DND-41 (cell line): ENCODE measurements around the gene NDE1.

Source experiments
- ATAC-seq: fragments of 200-7000 bp; cut with Tn5 transposase; 3 replicates; pipeline ENCODE4 v1.9.1; 2021; ENCODE audit warnings: low read depth; ENCODE audit not compliant: insufficient read depth
- DNase-seq: peaks from one replicate; pipeline ENCODE4 v3.0.0-alpha.2; 2020
- H2AFZ ChIP-seq: 2 replicates; pipeline ENCODE4 v1.6.0; 2012; ENCODE audit warnings: low read depth, low read length
- H3K27ac ChIP-seq: 2 replicates; pipeline ENCODE4 v1.5.1; 2012; ENCODE audit warnings: low read length, inconsistent platforms
- H3K27me3 ChIP-seq: fragments of 200-600 bp; sonication (generic); 2 replicates; pipeline ENCODE4 v1.6.0; 2012; ENCODE audit warnings: low read length, mild to moderate bottlenecking, inconsistent platforms; ENCODE audit not compliant: insufficient read depth, poor library complexity
- H3K36me3 ChIP-seq: 2 replicates; pipeline ENCODE4 v1.5.1; 2012; ENCODE audit warnings: low read length, inconsistent platforms; ENCODE audit not compliant: insufficient read depth
- H3K4me1 ChIP-seq: 2 replicates; pipeline ENCODE4 v1.5.1; 2012; ENCODE audit warnings: mild to moderate bottlenecking, low read length; ENCODE audit not compliant: insufficient read depth
- H3K4me2 ChIP-seq: 2 replicates; pipeline ENCODE4 v1.6.0; 2012; ENCODE audit warnings: mild to moderate bottlenecking, moderate library complexity, low read length, inconsistent platforms; ENCODE audit not compliant: insufficient read depth
- H3K4me3 ChIP-seq, 2 experiments: fragments of 200-600 bp in 1 of 2; shearing (Covaris generic) in 1 of 2; 2 replicates each; pipeline ENCODE4 v1.5.1; 2012 to 2016; ENCODE audit warnings: inconsistent platforms in 2 of 2, low read length in 2 of 2, mild to moderate bottlenecking in 2 of 2, low read depth in 1 of 2, moderate library complexity in 1 of 2
- H3K79me2 ChIP-seq: 2 replicates; pipeline ENCODE4 v1.6.0; 2012; ENCODE audit warnings: low read length, inconsistent platforms; ENCODE audit not compliant: insufficient read depth
- H3K9ac ChIP-seq: 2 replicates; pipeline ENCODE4 v1.6.0; 2012; ENCODE audit warnings: low read depth, mild to moderate bottlenecking, inconsistent platforms, low read length, moderate library complexity
- H3K9me3 ChIP-seq: 2 replicates; pipeline ENCODE4 v1.5.1; 2012; ENCODE audit warnings: low read length, moderate library complexity, mild to moderate bottlenecking, inconsistent platforms; ENCODE audit not compliant: insufficient read depth, severe bottlenecking
- H4K20me1 ChIP-seq: 2 replicates; pipeline ENCODE4 v1.6.0; 2012; ENCODE audit warnings: low read length; ENCODE audit not compliant: insufficient read depth
- CTCF ChIP-seq: IDR thresholded peaks from 2 replicates; pipeline ENCODE4 v1.5.1; 2012; ENCODE audit warnings: borderline replicate concordance, low read length, moderate library complexity, mild to moderate bottlenecking; ENCODE audit not compliant: poor library complexity, severe bottlenecking; ENCODE audit errors: extremely low read depth
- EZH2 ChIP-seq: IDR thresholded peaks from 3 replicates; pipeline ENCODE4 v1.6.1; 2012; ENCODE audit warnings: borderline replicate concordance, low read depth, mild to moderate bottlenecking, moderate library complexity, low read length, inconsistent platforms; ENCODE audit not compliant: severe bottlenecking

NDE1 gene

GRCh38 chr16:15757630-15758251 is 107.7 kb downstream of the NDE1 start:
- ATAC-seq (peak; percentile 71), DNase-seq (peak; percentile 55)
- H3K36me3 ChIP-seq: no peaks in the 10 kb centered on the region
- no peak overlapping the region for H3K9ac ChIP-seq
- H3K27ac ChIP-seq: no peak overlapping the region
- no peaks in the 10 kb centered on the region for H3K79me2 ChIP-seq
- no peaks in the 10 kb centered on the region for H4K20me1 ChIP-seq
- H3K4me1 ChIP-seq: no peaks in the 10 kb centered on the region
- H3K9me3 ChIP-seq: no peaks in the 10 kb centered on the region
- no peak overlapping the region for H3K4me2 ChIP-seq
- peak; percentile 10 for TF ChIP-seq CTCF
- TF ChIP-seq EZH2: no peak
- H2AFZ ChIP-seq: no peak overlapping the region
- H3K4me3 ChIP-seq: no peak overlapping the region
- H3K27me3 ChIP-seq: no peaks in the 10 kb centered on the region

GRCh38 chr16:15759070-15759469 is 109.0 kb downstream of the NDE1 start:
- Histone ChIP-seq H3K27ac (no peak overlapping the region), H3K9ac (no peak overlapping the region), H3K9me3 (no peaks in the 10 kb centered on the region), H4K20me1 (no peaks in the 10 kb centered on the region), H3K4me2 (no peak overlapping the region), H3K4me3 (no peak overlapping the region), H3K4me1 (no peaks in the 10 kb centered on the region), H2AFZ (no peak overlapping the region), H3K79me2 (no peaks in the 10 kb centered on the region), H3K36me3 (no peaks in the 10 kb centered on the region), H3K27me3 (peaks cover 3% of the 10 kb centered on the region)
- DNase-seq (no peak), ATAC-seq (no peak)
- TF ChIP-seq CTCF (no peak), EZH2 (no peak)

GRCh38 chr16:15760129-15760528 is 110.1 kb downstream of the NDE1 start:
- Histone ChIP-seq H3K36me3 (no peaks in the 10 kb centered on the region), H3K9me3 (no peaks in the 10 kb centered on the region), H4K20me1 (no peaks in the 10 kb centered on the region), H3K4me1 (no peaks in the 10 kb centered on the region), H3K4me3 (no peak overlapping the region), H3K79me2 (no peaks in the 10 kb centered on the region), H3K27ac (no peak overlapping the region), H3K4me2 (no peak overlapping the region), H2AFZ (no peak overlapping the region), H3K9ac (no peak overlapping the region), H3K27me3 (peaks cover 3% of the 10 kb centered on the region)
- ATAC-seq: no peak
- TF ChIP-seq EZH2: no peak
- no peak for DNase-seq

- no peak for TF ChIP-seq EZH2
- TF ChIP-seq CTCF: no peak
- Histone ChIP-seq H3K36me3 (no peaks in the 10 kb centered on the region), H3K4me1 (no peaks in the 10 kb centered on the region), H3K79me2 (no peaks in the 10 kb centered on the region), H2AFZ (no peak overlapping the region), H3K27ac (no peak overlapping the region), H3K9ac (no peak overlapping the region), H3K27me3 (peaks cover 3% of the 10 kb centered on the region), H3K4me2 (no peak overlapping the region), H3K4me3 (no peak overlapping the region), H3K9me3 (peaks cover 2% of the 10 kb centered on the region), H4K20me1 (no peaks in the 10 kb centered on the region)
- DNase-seq (no peak), ATAC-seq (no peak)
Measured at GRCh38 chr16:15764112-15764511, 114.1 kb downstream of the NDE1 start.
